ENCODE results near the gene PCBD2. TPM values are rescaled to one million over a fixed set of nuclear protein-coding genes. Genes with fewer than 3 reads are reported as not detected.

PCBD2 gene
- total and polyA plus RNA-seq, 2 of the 8 experiments (the other 6 are each of a cell fraction or from before 2014, with no cell fraction given), result 4.8 to 10.3 TPM

GRCh38 chr5:134913795-134914194, 8.9 kb downstream of the PCBD2 start:
- Histone ChIP-seq H4K5ac (ENCODE audit: insufficient read length, low read depth, low read length) (no peak overlapping the region), H4K91ac (replicated peaks; ENCODE audit: insufficient read length, low read length) (no peak overlapping the region), H3K9ac (replicated peaks in 1 of 4; ENCODE audit: extremely low read depth in 1 of 4, low read depth in 3 of 4, low read length in 3 of 4) (no peak overlapping the region), H2BK5ac (ENCODE audit: low read depth, low read length) (no peak overlapping the region), H2BK20ac (ENCODE audit: low read length) (no peak overlapping the region), H3K4me1 (replicated peaks in 1 of 4; ENCODE audit: control insufficient read depth in 3 of 4, insufficient read depth in 4 of 4, low read length in 3 of 4) (no peaks in the 10 kb centered on the region; a peak in 1 of 7 replicates), H3K79me2 (ENCODE audit: control insufficient read depth in 1 of 2, insufficient read depth in 2 of 2, low read length in 2 of 2) (0 out of 4 replicates have a peak, but pooled peaks cover 0 to 3% of the 10 kb centered on the region in 2 experiments), H3K4ac (replicated peaks; ENCODE audit: insufficient read length, low read depth, low read length) (no peak overlapping the region), H3K23ac (ENCODE audit: insufficient read length) (no peak overlapping the region), H2BK12ac (ENCODE audit: low read depth, low read length) (no peak overlapping the region), H2BK120ac (replicated peaks; ENCODE audit: low read depth, low read length) (no peak overlapping the region), H3K27me3 (replicated peaks in 1 of 4; ENCODE audit: control insufficient read depth in 3 of 4, extremely low read depth in 1 of 4, insufficient read depth in 3 of 4, low read length in 3 of 4) (no peaks in the 10 kb centered on the region), H3K36me3 (ENCODE audit: control insufficient read depth in 2 of 4, insufficient read depth in 4 of 4, low read length in 3 of 4) (peaks cover 0 to 11% (median 5%) of the 10 kb centered on the region in 4 experiments; a peak in 6 of 8 replicates), H2AFZ (ENCODE audit: low read length) (no peak overlapping the region), H4K20me1 (replicated peaks in 1 of 2; ENCODE audit: control insufficient read depth in 1 of 2, insufficient read depth in 2 of 2, low read length in 2 of 2) (peaks cover 0 to 9% of the 10 kb centered on the region in 2 experiments), H3K27ac (ENCODE audit: low read depth, low read length) (no peak overlapping the region), H3K79me1 (ENCODE audit: low read depth, low read length) (no peaks in the 10 kb centered on the region; the same call in 1 of the 2 replicates), H3K9me3 (ENCODE audit: insufficient read depth in 2 of 2, low read depth in 1 of 2, low read length in 1 of 2) (no peaks in the 10 kb centered on the region), H3K56ac (replicated peaks; ENCODE audit: insufficient read length, low read depth, low read length) (no peak overlapping the region), H3K23me2 (ENCODE audit: low read depth, low read length) (0 out of 2 replicates have a peak, but pooled peaks cover 2% of the 10 kb centered on the region), H2AK5ac (ENCODE audit: low read depth, low read length) (no peak overlapping the region), H3K4me3 (ENCODE audit: extremely low read depth in 1 of 4, insufficient read depth in 2 of 4, low read depth in 3 of 4, low read length in 4 of 4) (no peak overlapping the region), H3K18ac (ENCODE audit: extremely low read depth, low read length) (no peak overlapping the region), H4K8ac (ENCODE audit: extremely low read depth, insufficient read depth, low read length) (no peak overlapping the region), H2BK15ac (ENCODE audit: low read length) (no peak overlapping the region), H3K14ac (ENCODE audit: insufficient read length) (no peak overlapping the region), H3K4me2 (ENCODE audit: insufficient read depth in 1 of 2, low read depth in 2 of 2, low read length in 2 of 2) (no peak overlapping the region)
- TF ChIP-seq SIRT6 (IDR thresholded peaks at IDR 0.05; ENCODE audit: low read length), result no peak
- no peak for TF ChIP-seq TBP (IDR thresholded peaks at IDR 0.05; ENCODE audit: low read depth, low read length)
- no peak for TF ChIP-seq GTF2F1 (IDR thresholded peaks at IDR 0.05; ENCODE audit: borderline replicate concordance, low read depth, low read length)
- no peak for TF ChIP-seq TEAD4 (IDR thresholded peaks at IDR 0.05; ENCODE audit: low read depth, low read length)
- no peak for TF ChIP-seq SAP30 (IDR thresholded peaks at IDR 0.05; ENCODE audit: insufficient read depth, insufficient replicate concordance, low read length)
- TF ChIP-seq TCF12 (IDR thresholded peaks at IDR 0.05; ENCODE audit: low read depth, low read length), result no peak
- ChIA-PET POLR2A (ENCODE audit: partially characterized antibody) (interaction anchor here (1.1 to 1.6 kb wide), 3 partner anchors 8 to 155 kb away, joined by 3 to 5 read pairs (median 3); partner anchors contain the start of gene DDX46), CTCF (ENCODE audit: partially characterized antibody) (interaction anchor here (0.5 to 1.4 kb wide), 4 partner anchors 26 to 289 kb away, joined by 3 to 4 read pairs (median 3); no protein-coding TSS in a partner anchor)
- WGBS, 2 experiments (ENCODE audit: extremely low coverage in 1 of 2, insufficient coverage in 1 of 2, insufficient read length in 1 of 2, insufficient replicate concordance in 2 of 2, low coverage in 1 of 2, low lambda C conversion rate in 2 of 2, missing lambda C conversion rate in 1 of 2), result 96% methylated on average over 1 of the region's 1 CpG; no CpG with 5 or more reads in 1 of the 2 experiments
- FAIRE-seq (no peak), DNase-seq (ENCODE audit: low read depth in 1 of 2, low spot score in 2 of 2) (no peak)
